ENCODE results near the gene NQO1. TPM values are rescaled to one million over a fixed set of nuclear protein-coding genes. Genes with fewer than 3 reads are reported as not detected.

Gene NQO1
- total and polyA plus RNA-seq, 12 donors = 5.9 to 37.3 (median 13.1) TPM

GRCh38 chr16:69720822-69721430 is 5.4 kb downstream of the NQO1 start:
- Histone ChIP-seq H3K27me3 (no peaks in the 10 kb centered on the region), H3K4me1 (peaks cover 0 to 16% (median 8%) of the 10 kb centered on the region in 9 donors), H3K9me3 (no peaks in the 10 kb centered on the region), H3K27ac (no peak overlapping the region), H3K4me3 (no peak overlapping the region), H3K36me3 (peaks cover 0 to 26% (median 9%) of the 10 kb centered on the region in 9 donors)
- 93 to 95% methylated on average over 10 of the region's 10 CpGs for WGBS, 2 donors
- intact Hi-C loops (cut with DNase I) = no loop called here
- TF ChIP-seq CTCF (IDR thresholded peaks at IDR 0.05) = no peak
- DNase-seq (no peak), ATAC-seq (no peak)

GRCh38 chr16:69718111-69718764 is 8.1 kb downstream of the NQO1 start:
- 85% methylated on average over 10 of the region's 10 CpGs for WGBS, 2 donors
- Histone ChIP-seq H3K27ac (no peak overlapping the region), H3K9me3 (no peaks in the 10 kb centered on the region), H3K4me1 (no peaks in the 10 kb centered on the region), H3K27me3 (no peaks in the 10 kb centered on the region), H3K36me3 (peaks cover 0 to 52% (median 20%) of the 10 kb centered on the region in 9 donors), H3K4me3 (no peak overlapping the region)
- intact Hi-C loops (cut with DNase I) = no loop called here
- ATAC-seq (no peak), DNase-seq (no peak)
- no peak for TF ChIP-seq CTCF (IDR thresholded peaks at IDR 0.05)

- Histone ChIP-seq H3K9me3 (no peaks in the 10 kb centered on the region), H3K4me3 (no peak overlapping the region), H3K36me3 (peaks cover 0 to 64% (median 23%) of the 10 kb centered on the region in 9 donors), H3K27me3 (no peaks in the 10 kb centered on the region), H3K4me1 (no peaks in the 10 kb centered on the region), H3K27ac (no peak overlapping the region)
- 88 to 91% methylated on average over 6 of the region's 6 CpGs for WGBS, 2 donors
- no peak for TF ChIP-seq CTCF (IDR thresholded peaks at IDR 0.05)
- DNase-seq (no peak), ATAC-seq (no peak)
- intact Hi-C loops (cut with DNase I) = no loop called here
Observed at GRCh38 chr16:69717066-69717465, 9.3 kb downstream of the NQO1 start.

DNA sequence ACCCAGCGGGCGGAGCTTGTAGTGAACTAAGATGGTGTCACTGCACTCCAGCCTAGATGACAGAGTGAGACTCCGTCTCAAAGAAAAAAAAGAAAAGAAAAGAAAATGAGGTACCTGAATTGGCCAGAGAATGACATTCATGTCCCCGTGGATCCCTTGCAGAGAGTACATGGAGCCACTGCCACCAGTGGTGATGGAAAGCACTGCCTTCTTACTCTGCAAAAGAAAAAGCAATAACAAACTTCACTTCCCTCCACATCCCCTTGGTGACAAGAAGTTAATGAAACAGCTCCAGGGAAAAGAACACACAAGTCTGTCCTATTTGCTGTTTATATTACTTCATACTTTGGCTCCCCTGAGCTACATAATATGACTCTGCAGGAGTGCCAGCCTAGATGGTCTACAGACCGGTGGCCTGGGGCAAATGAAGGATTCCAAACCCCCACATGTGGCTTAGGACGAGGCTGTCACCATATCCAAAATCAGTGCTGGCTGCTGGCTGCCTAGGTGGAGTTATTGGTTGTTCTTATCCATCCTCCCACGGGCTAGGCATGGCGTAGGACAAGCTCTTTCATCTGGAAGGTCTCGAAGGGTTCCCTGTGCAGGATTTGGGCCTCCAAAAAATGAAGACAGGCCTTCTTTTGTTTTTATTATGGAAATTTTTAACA is 13.3 kb downstream of the NQO1 start:
- no peak overlapping the region for H3K27ac ChIP-seq
- H3K9me3 ChIP-seq = no peaks in the 10 kb centered on the region
- WGBS, 2 donors = 90 to 93% methylated on average over 9 of the region's 9 CpGs
- intact Hi-C loops (cut with DNase I) = loop anchor here in 3 of 10 donors (5.0 kb wide), 1 partner anchor 39 kb away; the partner anchor contains the start of gene NOB1 (in 3 of the 3)
- H3K27me3 ChIP-seq = no peaks in the 10 kb centered on the region
- DNase-seq (no peak), ATAC-seq (no peak)
- H3K4me3 ChIP-seq = no peak overlapping the region
- peaks cover 0 to 88% (median 24%) of the 10 kb centered on the region in 9 donors for H3K36me3 ChIP-seq
- TF ChIP-seq CTCF (IDR thresholded peaks at IDR 0.05) = no peak
- H3K4me1 ChIP-seq = peaks cover 0 to 7% (median 5%) of the 10 kb centered on the region in 9 donors
